HEK293 (cell line): ENCODE results near the gene PTDSS2.

Experiments
- CTCF ChIA-PET: fragments of 350-600 bp; formaldehyde crosslinking; extraction: SDS; loops from one replicate; lab custom pipeline; 2021; ENCODE audit warnings: antibody characterized with exemption; lab: Yijun Ruan, JAX
- POLR2A ChIA-PET: fragments of 300-600 bp; formaldehyde crosslinking; extraction: SDS; loops from one replicate; lab custom pipeline; 2020; ENCODE audit warnings: antibody characterized with exemption, inconsistent platforms; lab: Yijun Ruan, JAX
- H3K27ac ChIP-seq: fragments of 200-500 bp; sonication (Bioruptor generic); 2 replicates; pipeline ENCODE4 v1.5.1; 2014; ENCODE audit warnings: low read depth, low read length, control low read depth, inconsistent platforms; ENCODE audit errors: extremely low read depth
- H3K36me3 ChIP-seq, 2 experiments: fragments of 200-500 bp in 1 of 2; sonication (Bioruptor generic) in 1 of 2; 1 replicate in 1 of 2; 2 replicates in 1 of 2; pipeline ENCODE4 v1.5.1; 2014 to 2017; ENCODE audit warnings: inconsistent platforms in 2 of 2, low read length in 2 of 2; ENCODE audit not compliant: control insufficient read depth in 2 of 2, insufficient read depth in 1 of 2
- H3K4me1 ChIP-seq: fragments of 200-500 bp; sonication (Bioruptor generic); 2 replicates; pipeline ENCODE4 v1.5.1; 2014; ENCODE audit warnings: mild to moderate bottlenecking, low read length, inconsistent platforms; ENCODE audit not compliant: control insufficient read depth, insufficient read depth
- H3K4me3 ChIP-seq: 2 replicates; pipeline ENCODE4 v1.5.1; 2011; ENCODE audit warnings: low read depth, mild to moderate bottlenecking, control low read depth, low read length, moderate library complexity
- H3K9me3 ChIP-seq: fragments of 200-500 bp; sonication (Bioruptor generic); 2 replicates; pipeline ENCODE4 v1.5.1; 2014; ENCODE audit warnings: low read depth, low read length, inconsistent platforms; ENCODE audit not compliant: control insufficient read depth, insufficient read depth
- EGR2 ChIP-seq: fragments of 450-650 bp; formaldehyde crosslinking; IDR thresholded peaks from 2 replicates; pipeline ENCODE4 v1.5.1; 2016; ENCODE audit warnings: low read depth, missing biosample characterization, missing genetic modification characterization
- KLF1 ChIP-seq: fragments of 450-650 bp; formaldehyde crosslinking; IDR thresholded peaks from 2 replicates; pipeline ENCODE4 v1.5.1; 2016; ENCODE audit warnings: missing biosample characterization, missing genetic modification characterization
- MEIS1 ChIP-seq: sonication (generic); formaldehyde crosslinking; IDR thresholded peaks from 2 replicates; pipeline ENCODE4 v1.8.1; 2022; ENCODE audit warnings: missing genetic modification reagents, mild to moderate bottlenecking, borderline replicate concordance
- OVOL3 ChIP-seq: fragments of 450-650 bp; formaldehyde crosslinking; IDR thresholded peaks from 2 replicates; pipeline ENCODE4 v1.5.1; 2016; ENCODE audit warnings: missing biosample characterization, missing genetic modification characterization
- SP7 ChIP-seq: fragments of 450-650 bp; formaldehyde crosslinking; IDR thresholded peaks from 2 replicates; pipeline ENCODE4 v1.5.1; 2016; ENCODE audit warnings: missing biosample characterization, missing genetic modification characterization
- ZNF184 ChIP-seq: fragments of 450-650 bp; IDR thresholded peaks from 2 replicates; pipeline ENCODE4 v1.5.1; 2018; ENCODE audit warnings: missing biosample characterization, mild to moderate bottlenecking, missing genetic modification characterization
- ZNF221 ChIP-seq: fragments of 450-650 bp; formaldehyde crosslinking; IDR thresholded peaks from 2 replicates; pipeline ENCODE4 v1.5.1; 2017; ENCODE audit warnings: missing biosample characterization, missing genetic modification characterization, borderline replicate concordance
- ZNF366 ChIP-seq: fragments of 450-650 bp; formaldehyde crosslinking; conservative IDR thresholded peaks from 2 replicates; pipeline ENCODE4 v1.5.1; 2016; ENCODE audit warnings: missing biosample characterization, missing genetic modification characterization
- ZNF548 ChIP-seq: fragments of 450-650 bp; formaldehyde crosslinking; IDR thresholded peaks from 2 replicates; pipeline ENCODE4 v1.5.1; 2016; ENCODE audit warnings: missing biosample characterization, missing genetic modification characterization
- ZNF560 ChIP-seq: fragments of 450-650 bp; formaldehyde crosslinking; IDR thresholded peaks from 2 replicates; pipeline ENCODE4 v1.5.1; 2017; ENCODE audit warnings: missing biosample characterization, missing genetic modification characterization, borderline replicate concordance
- ZNF621 ChIP-seq: fragments of 450-650 bp; formaldehyde crosslinking; IDR thresholded peaks from 2 replicates; pipeline ENCODE4 v1.5.1; 2017; ENCODE audit warnings: missing biosample characterization, missing genetic modification characterization
- ZNF624 ChIP-seq: fragments of 450-650 bp; formaldehyde crosslinking; IDR thresholded peaks from 2 replicates; pipeline ENCODE4 v1.5.1; 2017; ENCODE audit warnings: missing biosample characterization, missing genetic modification characterization
- ZNF626 ChIP-seq: fragments of 450-650 bp; sonication (Bioruptor Pico); formaldehyde crosslinking; IDR thresholded peaks from 2 replicates; pipeline ENCODE4 v1.5.1; 2018; ENCODE audit warnings: missing biosample characterization, missing genetic modification characterization, inconsistent platforms
- ZNF654 ChIP-seq: fragments of 450-650 bp; formaldehyde crosslinking; IDR thresholded peaks from 2 replicates; pipeline ENCODE4 v1.5.1; 2016; ENCODE audit warnings: low read depth, missing biosample characterization, missing genetic modification characterization
- ZNF747 ChIP-seq: fragments of 450-650 bp; formaldehyde crosslinking; IDR thresholded peaks from 2 replicates; pipeline ENCODE4 v1.5.1; 2016; ENCODE audit warnings: missing biosample characterization, missing genetic modification characterization
- ZSCAN16 ChIP-seq: fragments of 450-650 bp; formaldehyde crosslinking; IDR thresholded peaks from 2 replicates; pipeline ENCODE4 v1.5.1; 2016; ENCODE audit warnings: missing biosample characterization, missing genetic modification characterization
- TF ChIP-seq, protein P1 (sequence below): fragments of 450-650 bp; formaldehyde crosslinking; IDR thresholded peaks from 2 replicates; pipeline ENCODE4 v1.5.1; 2016; ENCODE audit warnings: missing biosample characterization, missing genetic modification characterization
- TF ChIP-seq, protein P2 (sequence below): fragments of 450-650 bp; formaldehyde crosslinking; IDR thresholded peaks from 2 replicates; pipeline ENCODE4 v1.5.1; 2017; ENCODE audit warnings: missing biosample characterization, missing genetic modification characterization
- TF ChIP-seq, protein P3 (sequence below): fragments of 450-650 bp; formaldehyde crosslinking; IDR thresholded peaks from 2 replicates; pipeline ENCODE4 v1.5.1; 2016; ENCODE audit warnings: missing biosample characterization, missing genetic modification characterization
- TF ChIP-seq, protein P4 (sequence below): fragments of 450-650 bp; formaldehyde crosslinking; IDR thresholded peaks from 2 replicates; pipeline ENCODE4 v1.5.1; 2016; ENCODE audit warnings: missing biosample characterization, missing genetic modification characterization

The PTDSS2 gene

DNA sequence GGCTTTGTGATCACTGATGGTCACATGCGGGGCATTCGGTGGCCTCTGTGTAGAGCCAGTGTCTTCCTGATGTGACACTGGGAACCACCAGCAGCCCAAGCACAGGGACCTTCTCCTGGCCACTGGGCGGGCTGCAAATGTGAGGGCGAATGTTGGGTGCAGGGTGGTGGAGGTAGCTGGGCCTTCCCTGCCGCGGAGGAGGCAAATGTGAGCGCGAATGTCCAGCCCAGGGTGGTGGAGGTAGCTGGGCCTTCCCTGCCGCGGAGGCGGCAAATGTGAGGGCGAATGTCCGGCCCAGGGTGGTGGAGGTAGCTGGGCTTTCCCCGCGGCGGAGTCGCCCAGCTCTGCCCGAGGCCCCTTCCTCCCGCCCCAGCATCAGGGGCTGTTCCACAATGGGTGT, 23.3 kb downstream of the PTDSS2 start:
- ChIA-PET CTCF (interaction anchor here (0.7 kb wide), 1 partner anchor 69 kb away, joined by 3 read pairs; no protein-coding TSS in a partner anchor), POLR2A (interaction anchor here (0.8 kb wide), 1 partner anchor 33 kb away, joined by 4 read pairs; the partner anchor contains the start of gene RNH1)
- peaks cover 0 to 20% of the 10 kb centered on the region in 2 experiments; a peak in 1 of 3 replicates for H3K36me3 ChIP-seq

DNA sequence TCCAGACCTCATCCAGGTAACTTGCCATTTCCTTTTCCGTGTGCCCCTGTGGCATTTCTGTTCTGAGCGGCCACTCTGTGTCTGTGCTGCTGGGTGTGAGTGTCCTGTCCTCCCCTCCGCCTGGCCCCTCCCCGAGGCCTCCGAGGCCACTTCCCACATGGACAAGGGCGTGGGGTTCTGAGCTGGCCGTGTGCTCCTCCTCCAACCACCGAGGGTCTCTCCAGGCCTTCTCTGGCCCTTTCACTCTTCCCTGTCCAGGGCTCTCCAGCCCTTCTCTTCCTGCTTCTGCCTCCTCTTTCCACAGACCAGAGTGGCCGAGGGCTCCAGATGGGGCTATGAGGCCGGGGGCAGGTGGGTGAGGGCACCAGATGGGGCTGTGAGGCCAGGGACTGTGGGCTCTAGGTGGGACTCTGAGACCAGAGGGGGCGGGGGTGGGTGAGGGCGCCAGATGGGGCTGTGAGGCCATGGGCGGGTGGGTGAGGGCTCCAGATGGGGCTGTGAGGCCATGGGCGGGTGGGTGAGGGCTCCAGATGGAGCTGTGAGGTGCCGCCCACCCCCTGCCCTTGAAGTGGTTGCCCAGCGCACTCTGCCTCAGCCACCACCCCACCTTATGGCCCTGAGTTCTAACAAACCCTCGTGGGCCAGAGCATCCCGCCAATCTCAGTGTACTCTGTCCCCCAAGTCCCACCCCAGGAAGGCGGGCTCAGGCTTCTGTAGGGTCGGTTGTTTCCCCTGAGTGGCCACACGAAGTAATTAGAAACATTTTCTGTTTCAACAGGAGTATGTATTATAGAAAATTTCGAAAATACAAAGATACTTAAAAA, 24.1 kb downstream of the PTDSS2 start:
- POLR2A ChIA-PET: interaction anchor here (0.9 kb wide), 1 partner anchor 32 kb away, joined by 4 read pairs; no protein-coding TSS in a partner anchor
- CTCF ChIA-PET: no interaction called here

More for the DNA sequence above, 23.3 kb downstream of the PTDSS2 start:
- Histone ChIP-seq H3K9me3 (no peaks in the 10 kb centered on the region), H3K4me1 (peaks cover 3% of the 10 kb centered on the region; the same call in 1 of the 2 replicates)
- TF ChIP-seq OVOL3 (tag by site-specific recombination) (no peak), KLF1 (tag by site-specific recombination) (no peak), ZNF221 (tag by site-specific recombination) (no peak), ZNF366 (tag by site-specific recombination) (no peak), ZSCAN16 (tag by site-specific recombination) (no peak), ZNF184 (tag by site-specific recombination) (no peak), ZNF621 (tag by site-specific recombination) (no peak), ZNF626 (tag by site-specific recombination) (no peak), MEIS1 (no peak), EGR2 (tag by site-specific recombination) (no peak), ZNF560 (no peak), SP7 (tag by site-specific recombination) (no peak), ZNF624 (tag by site-specific recombination) (no peak), ZNF654 (tag by site-specific recombination) (no peak), ZNF747 (tag by site-specific recombination) (no peak)
- TF ChIP-seq, protein P1, sequence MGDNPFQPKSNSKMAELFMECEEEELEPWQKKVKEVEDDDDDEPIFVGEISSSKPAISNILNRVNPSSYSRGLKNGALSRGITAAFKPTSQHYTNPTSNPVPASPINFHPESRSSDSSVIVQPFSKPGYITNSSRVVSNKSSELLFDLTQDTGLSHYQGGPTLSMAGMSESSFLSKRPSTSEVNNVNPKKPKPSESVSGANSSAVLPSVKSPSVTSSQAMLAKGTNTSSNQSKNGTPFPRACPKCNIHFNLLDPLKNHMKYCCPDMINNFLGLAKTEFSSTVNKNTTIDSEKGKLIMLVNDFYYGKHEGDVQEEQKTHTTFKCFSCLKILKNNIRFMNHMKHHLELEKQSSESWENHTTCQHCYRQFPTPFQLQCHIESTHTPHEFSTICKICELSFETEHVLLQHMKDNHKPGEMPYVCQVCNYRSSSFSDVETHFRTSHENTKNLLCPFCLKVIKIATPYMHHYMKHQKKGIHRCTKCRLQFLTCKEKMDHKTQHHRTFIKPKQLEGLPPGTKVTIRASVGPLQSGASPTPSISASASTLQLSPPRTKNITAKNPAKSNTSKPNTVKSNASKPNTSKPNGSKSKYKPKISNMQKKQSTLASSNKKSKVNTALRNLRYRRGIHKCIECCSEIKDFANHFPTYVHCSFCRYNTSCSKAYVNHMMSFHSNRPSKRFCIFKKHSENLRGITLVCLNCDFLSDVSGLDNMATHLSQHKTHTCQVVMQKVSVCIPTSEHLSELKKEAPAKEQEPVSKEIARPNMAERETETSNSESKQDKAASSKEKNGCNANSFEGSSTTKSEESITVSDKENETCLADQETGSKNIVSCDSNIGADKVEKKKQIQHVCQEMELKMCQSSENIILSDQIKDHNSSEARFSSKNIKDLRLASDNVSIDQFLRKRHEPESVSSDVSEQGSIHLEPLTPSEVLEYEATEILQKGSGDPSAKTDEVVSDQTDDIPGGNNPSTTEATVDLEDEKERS (tag by site-specific recombination): no peak
- TF ChIP-seq, protein P2, sequence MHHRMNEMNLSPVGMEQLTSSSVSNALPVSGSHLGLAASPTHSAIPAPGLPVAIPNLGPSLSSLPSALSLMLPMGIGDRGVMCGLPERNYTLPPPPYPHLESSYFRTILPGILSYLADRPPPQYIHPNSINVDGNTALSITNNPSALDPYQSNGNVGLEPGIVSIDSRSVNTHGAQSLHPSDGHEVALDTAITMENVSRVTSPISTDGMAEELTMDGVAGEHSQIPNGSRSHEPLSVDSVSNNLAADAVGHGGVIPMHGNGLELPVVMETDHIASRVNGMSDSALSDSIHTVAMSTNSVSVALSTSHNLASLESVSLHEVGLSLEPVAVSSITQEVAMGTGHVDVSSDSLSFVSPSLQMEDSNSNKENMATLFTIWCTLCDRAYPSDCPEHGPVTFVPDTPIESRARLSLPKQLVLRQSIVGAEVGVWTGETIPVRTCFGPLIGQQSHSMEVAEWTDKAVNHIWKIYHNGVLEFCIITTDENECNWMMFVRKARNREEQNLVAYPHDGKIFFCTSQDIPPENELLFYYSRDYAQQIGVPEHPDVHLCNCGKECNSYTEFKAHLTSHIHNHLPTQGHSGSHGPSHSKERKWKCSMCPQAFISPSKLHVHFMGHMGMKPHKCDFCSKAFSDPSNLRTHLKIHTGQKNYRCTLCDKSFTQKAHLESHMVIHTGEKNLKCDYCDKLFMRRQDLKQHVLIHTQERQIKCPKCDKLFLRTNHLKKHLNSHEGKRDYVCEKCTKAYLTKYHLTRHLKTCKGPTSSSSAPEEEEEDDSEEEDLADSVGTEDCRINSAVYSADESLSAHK (tag by site-specific recombination): no peak
- TF ChIP-seq, protein P3, sequence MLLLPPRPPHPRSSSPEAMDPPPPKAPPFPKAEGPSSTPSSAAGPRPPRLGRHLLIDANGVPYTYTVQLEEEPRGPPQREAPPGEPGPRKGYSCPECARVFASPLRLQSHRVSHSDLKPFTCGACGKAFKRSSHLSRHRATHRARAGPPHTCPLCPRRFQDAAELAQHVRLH (tag by site-specific recombination): no peak
- TF ChIP-seq, protein P4, sequence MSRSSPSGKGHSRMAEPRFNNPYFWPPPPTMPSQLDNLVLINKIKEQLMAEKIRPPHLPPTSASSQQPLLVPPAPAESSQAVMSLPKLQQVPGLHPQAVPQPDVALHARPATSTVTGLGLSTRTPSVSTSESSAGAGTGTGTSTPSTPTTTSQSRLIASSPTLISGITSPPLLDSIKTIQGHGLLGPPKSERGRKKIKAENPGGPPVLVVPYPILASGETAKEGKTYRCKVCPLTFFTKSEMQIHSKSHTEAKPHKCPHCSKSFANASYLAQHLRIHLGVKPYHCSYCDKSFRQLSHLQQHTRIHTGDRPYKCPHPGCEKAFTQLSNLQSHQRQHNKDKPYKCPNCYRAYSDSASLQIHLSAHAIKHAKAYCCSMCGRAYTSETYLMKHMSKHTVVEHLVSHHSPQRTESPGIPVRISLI (tag by site-specific recombination): no peak
- TF ChIP-seq, all 188 proteins: peak for 0
- Histone ChIP-seq H3K27ac (no peak overlapping the region), H3K4me3 (no peak overlapping the region)

More for the DNA sequence above, 24.1 kb downstream of the PTDSS2 start:
- H3K4me3 ChIP-seq: no peak overlapping the region
- 0 out of 2 replicates have a peak, but pooled peaks have one; percentile 7 for TF ChIP-seq EGR2 (tag by site-specific recombination)
- TF ChIP-seq ZNF548 (tag by site-specific recombination): no peak
- TF ChIP-seq, all 188 proteins: peak for 1
- Histone ChIP-seq H3K27ac (no peak overlapping the region), H3K4me1 (peaks cover 3% of the 10 kb centered on the region; the same call in 1 of the 2 replicates), H3K36me3 (peaks cover 0 to 24% of the 10 kb centered on the region in 2 experiments; a peak in 1 of 3 replicates), H3K9me3 (no peaks in the 10 kb centered on the region)
